Right forelimb (tissue), 1 donor: ENCODE results near the gene FCHO1.

Experiments used
- DNase-seq: peaks from one replicate; pipeline ENCODE4 v3.0.0-alpha.2; 2018

FCHO1 gene

DNA sequence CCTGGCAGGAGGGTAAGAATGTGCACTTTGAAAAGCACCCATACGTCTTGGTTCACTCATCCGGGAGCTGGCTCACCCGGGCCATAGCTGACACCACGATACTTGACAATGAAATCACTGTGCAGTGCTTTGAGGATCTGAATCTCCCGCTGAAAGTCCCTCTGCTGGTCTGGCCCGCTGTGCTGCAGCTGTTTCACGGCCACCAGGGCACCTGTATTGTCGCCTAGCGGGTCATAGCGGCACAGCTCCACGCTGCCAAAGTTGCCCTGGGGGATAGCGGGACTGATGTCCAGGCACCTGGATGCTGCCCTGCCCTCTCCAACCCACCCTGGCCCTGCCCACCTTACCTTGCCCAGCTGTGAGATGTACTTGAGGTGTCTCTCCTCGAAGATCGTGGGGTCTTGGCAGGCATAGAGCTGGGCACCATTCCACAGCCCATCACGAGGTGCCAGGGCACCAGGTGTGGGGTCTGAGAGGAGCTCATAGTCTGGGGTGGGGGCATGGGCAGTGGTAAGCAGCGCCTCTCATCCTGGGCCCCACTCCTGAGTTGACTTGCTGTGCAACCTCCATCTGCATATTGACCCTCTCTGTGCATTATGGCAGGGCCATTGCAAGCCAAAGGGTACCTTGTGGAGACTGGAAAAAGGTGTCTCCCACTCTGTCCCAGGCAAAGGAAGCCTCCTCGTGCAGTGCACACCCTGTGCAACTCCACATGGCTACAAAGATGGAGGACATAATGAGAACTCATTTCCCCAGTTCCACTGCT, 81.3 kb downstream of the FCHO1 start:
- no peak for DNase-seq

DNA sequence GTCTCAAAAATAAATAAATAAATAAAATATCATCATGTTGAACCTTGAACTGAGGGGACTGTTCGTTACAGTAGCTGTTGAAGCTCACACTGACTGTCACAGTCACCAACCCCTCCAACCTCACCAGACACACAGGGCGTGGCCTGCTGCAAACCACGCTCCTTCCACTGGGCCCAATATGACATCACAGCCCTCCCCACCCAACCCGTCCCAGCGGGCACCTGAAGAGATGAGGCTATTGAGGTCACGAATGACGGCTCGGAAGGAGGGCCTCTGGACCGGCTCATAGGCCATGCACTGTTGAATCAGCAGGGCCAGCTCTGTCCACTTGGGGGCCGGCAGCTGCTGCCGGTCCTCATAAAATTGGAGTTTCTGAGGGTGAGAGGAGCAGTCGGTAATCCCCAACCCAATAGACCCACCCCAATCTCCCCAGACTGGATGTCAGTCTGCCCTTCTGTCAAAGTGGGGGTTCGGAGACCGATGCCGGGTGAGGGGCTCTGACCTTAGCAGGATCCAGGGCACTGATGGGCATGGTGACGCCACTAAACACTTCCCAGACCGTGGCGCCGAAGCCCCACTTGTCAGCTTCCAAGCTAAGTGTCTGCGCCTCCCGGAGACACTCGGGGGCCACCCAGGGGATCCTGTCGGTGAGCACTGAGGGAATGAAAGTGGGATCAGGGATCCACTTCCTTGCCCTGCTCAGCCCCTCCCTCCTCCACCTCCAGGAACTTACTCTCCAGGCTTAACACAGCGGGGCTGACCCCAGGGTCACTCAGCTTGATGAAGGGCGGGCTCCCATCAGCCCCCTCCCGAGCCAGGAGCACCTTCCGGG, 83.3 kb downstream of the FCHO1 start:
- no peak for DNase-seq

DNA sequence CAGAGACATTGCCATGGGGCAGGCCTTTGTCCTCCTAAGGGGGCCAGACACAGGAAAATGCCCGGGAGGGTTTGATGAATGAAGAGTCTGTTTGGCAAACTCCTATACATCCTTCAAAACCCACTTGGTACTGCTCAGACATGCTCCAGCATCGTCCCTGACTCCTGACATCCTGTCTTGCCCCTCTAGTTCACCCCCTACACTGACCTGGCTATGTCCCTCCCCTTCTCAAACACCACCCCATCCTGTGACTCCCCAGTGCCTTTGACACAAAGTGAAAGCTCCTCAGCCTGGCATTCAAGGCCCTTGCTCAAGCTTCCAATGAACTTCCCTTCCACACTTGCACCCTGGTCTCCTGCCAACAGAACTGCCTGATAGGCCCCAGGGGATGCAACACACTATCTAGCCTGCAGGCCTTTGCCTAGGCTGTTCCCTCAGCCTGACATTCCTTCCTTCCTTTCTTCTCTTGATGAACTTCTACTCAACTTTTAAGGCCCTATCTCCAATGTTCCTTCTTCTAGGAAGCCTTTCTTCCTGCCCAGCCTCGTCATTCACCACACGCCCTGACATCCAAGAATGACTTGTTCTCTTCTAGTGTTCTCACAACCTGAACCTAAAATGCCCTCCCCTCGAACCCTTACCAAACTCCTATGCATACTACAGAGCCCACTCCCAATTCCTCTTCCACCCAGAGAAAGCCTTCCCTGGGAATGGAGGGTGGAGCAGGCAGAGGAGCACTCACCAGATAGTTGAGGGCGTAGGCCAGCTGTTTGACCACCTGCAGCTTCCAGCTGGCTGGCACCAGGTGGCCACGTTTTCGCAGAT, 84.1 kb downstream of the FCHO1 start:
- no peak for DNase-seq

DNA sequence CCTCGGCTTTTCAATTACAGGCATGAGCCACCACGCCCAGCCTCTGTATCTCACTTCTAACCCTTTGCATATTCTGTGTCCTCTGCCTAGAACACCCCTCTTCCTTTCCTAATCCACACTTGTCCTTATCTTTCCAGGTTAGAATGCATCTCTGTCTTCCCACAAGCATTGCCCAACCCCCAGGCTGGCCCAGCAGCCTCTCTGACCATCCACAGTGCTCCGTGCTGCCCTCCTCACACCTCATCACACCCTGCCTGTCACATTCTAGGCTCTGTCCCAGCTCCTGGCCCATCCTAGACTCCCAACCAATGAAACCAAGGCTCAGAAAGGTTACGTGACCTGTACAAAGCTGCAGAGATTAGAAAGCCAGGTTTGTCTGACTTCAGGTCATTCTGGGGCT, 85.3 kb downstream of the FCHO1 start:
- DNase-seq: no peak

DNA sequence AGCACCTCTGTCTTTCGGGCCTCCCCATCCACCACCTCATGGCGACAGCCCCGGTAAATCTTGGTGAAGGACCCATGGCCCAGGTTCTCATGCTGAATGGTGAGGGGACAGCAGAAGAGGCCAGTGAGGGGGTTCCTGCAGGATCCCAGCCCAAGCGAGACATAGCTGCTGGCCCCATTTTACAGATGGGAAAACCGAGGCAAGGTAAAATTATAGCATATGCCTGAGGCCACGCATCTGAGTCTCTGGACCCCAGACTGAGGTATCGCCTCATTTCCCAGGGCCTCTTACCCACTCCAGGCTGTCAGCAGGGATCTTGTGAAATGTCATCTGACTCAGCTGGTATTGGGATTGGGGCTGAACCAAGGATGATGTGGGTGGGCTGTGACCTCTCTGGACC, 86.7 kb downstream of the FCHO1 start:
- no peak for DNase-seq
